ENCODE data around the gene LYSMD1.

LYSMD1 gene

DNA sequence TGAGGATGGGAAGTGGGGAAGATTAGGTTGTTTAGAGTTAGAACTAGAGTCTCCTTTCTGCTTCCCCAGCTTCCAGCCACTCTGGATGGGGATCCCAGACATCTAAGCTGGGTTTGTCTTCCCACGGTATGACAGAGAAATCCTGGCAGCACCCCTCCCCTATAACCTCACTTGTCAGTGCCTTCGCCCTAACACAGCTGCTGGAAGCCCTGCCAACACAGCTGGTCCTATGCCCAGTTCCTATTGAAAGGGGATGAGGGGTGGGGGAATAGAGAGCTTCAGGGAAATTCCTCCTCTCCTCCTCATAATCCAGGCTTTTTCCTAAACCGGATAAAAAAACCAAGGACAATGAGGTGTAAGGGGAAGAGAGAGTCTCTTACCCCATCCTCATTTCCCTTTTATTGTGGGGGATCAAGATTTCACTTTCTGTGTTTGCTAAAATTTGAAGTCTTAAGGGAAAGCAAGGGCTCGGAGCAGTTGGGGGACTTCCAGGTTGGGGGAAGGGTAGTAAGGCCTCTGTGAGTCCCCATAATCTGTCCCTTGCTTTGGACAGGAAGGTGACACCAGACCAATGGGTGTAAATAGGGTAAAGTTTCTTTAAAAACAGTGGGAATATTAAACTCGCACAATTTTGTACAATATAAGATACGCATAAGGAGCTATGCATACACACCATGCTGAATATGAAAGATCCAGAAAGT lies 9.5 kb upstream of the LYSMD1 start:
- no peak for DNase-seq

DNA sequence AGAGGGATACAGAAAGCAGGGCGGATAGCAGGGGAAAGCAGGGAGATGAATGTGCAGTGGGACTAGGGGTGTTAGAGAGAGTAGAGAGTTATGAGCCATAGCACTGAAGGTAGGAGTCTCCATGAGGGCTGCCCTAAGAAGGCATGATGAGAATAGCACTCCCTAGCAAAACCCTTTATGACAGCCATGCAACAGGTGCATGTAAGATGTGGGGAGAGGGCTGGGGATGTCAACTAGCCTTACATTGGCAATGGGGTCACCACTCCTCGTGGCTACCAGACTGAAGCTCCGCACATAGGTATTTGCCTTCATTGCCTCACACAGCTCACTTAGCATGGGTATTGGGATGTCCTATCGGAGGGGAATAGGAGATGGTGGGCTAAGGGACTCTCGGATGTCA lies 5.5 kb upstream of the LYSMD1 start:
- no peak for DNase-seq

DNA sequence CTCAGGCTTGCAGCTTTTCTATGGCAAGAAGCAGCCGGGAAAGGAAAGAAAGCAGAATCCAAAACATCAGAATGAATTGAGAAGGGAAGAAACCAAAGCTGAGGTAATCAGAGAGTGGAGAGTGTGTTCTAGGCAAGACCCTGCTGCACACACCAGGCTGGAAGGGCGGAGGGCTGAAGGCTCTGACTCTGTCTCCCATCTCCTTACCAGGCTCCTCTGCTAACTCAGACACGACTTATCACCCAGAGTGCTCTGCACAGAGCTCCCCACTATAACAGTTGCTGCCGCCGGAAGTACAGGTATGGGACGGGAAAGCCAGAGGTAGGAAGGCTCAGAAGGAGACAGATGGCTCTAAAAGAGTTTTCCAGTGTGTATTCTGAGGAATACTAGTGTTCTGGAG lies 1.4 kb upstream of the LYSMD1 start:
- DNase-seq = no peak

DNA sequence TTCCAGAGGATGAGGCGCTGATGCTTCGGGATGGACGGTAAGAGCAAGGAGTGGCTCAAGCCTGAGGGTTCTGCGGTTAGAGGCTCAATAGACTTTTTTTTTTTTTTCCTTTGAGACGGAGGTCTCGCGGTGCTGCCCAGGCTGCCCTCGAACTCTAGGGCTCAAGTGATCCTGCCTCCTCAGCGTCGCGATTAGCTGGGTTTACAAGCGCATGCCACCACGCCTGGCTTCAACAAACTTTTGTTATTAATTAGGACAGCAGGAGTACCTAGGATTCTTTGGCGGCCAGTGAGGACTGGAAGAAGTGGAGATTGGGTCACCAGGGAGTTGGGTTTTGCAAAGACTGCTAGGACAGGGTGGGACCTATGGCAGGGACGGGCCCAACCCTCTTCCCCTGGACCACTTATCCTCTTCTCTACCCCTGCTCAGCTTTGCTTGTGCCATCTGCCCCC lies 829 bp upstream of the LYSMD1 start:
- DNase-seq = no peak

DNA sequence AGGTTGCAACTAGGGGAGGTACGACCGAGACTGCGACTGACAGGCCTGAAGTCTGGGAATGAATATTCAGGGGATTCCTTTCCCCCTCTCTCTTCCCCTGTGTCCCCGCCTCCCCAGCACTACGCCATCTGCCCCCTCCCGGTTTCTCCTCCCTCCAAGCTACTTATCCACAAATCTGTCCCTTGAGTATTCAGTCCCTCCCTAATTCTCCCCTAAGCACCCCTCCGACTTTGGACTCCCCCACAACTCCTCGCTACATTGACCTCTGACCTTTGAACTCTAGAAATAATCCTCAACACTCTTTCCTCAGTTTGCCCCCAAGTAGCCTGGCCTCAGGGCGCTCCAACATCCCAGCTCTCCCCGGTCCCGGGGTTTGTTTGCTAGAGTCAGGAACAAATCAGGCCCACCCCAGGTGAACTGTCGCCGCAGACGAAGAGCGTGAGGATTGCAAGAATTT lies 393 bp downstream of the LYSMD1 start:
- no peak for DNase-seq

DNA sequence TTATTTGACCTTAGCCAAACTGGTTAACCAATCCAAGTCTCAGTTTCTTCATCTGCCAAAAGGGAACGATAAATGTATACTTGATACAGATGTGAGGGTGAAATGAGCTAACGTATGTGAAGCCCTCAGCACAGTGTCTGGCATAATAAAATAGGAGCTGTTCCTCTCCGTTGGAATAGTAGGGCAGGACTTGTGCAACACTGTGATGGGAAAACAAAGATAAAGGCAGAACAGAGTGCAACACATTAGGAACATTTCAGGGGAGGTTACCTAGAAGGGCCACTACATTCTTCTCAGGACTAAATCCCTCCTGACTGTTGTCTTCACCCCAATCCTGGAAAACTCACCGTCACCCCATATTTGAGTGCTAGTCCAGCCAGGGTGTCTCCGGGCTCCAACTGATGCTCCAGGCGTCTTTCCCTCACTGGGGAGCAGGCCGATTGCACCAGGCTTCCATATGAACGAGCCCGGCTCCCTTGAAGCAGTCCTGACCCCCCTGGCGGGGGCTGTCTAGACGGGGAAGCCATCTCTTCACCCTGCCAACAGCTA lies 896 bp downstream of the LYSMD1 start:
- DNase-seq = no peak

DNA sequence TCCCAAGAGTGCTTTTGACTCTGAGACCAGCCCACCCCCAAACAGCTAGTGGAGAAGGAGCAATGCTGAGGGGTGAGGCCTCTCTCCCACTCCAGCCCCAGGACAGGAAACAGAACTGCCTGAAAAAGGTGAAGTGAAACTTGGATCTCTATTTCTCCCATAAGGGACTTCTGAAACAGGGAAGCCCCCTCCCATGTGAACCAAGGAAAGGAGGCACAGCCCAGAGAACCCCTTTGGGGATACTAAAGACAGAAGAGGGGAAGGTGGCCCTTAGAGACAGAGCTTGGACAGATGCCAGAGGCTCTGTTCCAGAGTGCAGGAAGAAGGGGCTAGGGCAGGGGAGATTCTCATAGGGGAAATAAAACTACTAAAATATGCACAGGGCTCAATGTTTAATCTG lies 6.3 kb downstream of the LYSMD1 start:
- no peak for DNase-seq

DNA sequence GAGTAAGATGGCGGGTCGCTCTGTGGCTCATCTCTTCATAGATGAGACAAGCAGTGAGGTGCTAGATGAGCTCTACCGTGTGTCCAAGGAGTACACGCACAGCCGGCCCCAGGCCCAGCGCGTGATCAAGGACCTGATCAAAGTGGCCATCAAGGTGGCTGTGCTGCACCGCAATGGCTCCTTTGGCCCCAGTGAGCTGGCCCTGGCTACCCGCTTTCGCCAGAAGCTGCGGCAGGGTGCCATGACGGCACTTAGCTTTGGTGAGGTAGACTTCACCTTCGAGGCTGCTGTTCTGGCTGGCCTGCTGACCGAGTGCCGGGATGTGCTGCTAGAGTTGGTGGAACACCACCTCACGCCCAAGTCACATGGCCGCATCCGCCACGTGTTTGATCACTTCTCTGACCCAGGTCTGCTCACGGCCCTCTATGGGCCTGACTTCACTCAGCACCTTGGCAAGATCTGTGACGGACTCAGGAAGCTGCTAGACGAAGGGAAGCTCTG lies 6.9 kb downstream of the LYSMD1 start:
- no peak for DNase-seq

DNA sequence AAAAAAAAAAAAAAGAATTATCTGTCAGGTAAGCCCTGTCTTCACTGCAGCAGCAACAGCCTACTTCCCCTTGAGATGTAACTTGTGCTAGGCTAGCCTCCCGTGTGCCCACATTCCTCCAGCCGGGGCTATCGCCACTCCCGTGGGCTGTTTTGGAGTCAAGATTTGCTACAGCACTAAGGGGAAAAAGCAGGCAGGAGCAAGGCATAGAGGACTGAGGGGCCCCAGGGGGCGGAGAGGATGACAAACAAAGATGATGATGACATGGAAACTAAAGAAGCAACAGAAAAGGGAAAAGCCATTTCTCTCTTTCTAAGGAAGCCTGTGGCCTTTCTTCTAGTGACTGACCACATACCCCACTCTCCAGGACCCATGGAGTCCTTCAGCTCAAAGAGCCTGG lies 7.4 kb downstream of the LYSMD1 start:
- no peak for DNase-seq

DNA sequence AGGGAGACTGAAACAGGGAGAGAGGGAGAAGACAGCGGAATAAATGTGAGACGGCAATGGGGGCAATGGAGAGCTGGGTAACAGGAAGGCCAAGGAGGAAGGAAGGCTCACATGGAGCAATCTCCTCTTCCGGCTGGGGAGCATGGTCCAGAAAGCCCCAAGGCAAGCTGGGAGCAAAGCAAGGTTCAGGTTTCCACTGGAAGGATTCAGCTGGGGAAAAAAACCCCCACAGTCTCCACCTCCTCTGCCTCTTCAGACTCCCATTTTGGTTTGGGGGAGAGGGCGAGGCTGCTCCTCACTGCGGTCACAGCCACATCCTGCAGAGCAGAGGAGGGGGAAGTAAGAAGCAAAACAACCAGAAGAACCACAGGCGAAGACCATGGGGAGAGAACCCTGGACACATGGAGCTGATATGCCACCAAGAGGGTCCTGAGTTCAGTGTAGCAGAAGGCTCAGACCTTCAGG lies 8.6 kb downstream of the LYSMD1 start:
- DNase-seq = peak; percentile 94 to 95

DNA sequence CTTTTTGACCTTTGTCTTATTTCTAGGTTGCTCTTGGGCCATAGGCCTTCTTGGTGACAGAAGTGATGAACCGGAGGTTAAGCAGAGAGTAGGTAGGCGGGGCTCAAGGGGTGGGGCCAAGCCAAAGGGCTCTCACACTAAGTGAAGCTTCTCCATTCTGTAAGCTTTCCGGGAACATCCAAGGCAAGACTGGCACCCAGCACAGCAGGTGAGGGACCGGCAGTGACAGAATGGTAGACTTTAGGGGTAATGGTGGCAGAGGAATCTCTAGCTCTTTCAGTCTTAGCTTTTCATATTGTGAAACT lies 9.2 kb downstream of the LYSMD1 start, which contains the start of gene TNFAIP8L2:
Gene TNFAIP8L2 (plus strand): TSS at position 135 of the 305 bp plus-strand sequence. CDS start 2,049 bp downstream, outside the sequence.
- DNase-seq = peak; percentile 86

DNA sequence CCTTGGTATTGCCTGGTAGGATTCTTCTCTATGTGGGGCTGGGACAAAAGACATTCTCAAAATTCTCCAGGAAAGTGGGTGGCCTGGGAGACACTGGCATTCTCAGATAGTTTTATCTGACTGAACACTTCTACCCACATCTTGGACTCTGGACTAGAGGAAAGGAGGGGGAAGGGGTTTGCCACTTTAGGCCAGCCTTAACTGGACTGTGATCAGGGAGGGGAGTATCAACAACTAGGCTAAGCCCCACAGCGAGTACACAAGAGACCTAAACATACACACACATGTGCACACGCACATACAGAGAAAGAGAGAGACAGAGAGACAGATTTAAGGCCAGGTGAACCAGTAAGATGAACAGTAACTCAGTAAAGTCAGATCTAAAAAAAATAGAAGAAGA lies 18.0 kb downstream of the LYSMD1 start:
- no peak for DNase-seq

DNA sequence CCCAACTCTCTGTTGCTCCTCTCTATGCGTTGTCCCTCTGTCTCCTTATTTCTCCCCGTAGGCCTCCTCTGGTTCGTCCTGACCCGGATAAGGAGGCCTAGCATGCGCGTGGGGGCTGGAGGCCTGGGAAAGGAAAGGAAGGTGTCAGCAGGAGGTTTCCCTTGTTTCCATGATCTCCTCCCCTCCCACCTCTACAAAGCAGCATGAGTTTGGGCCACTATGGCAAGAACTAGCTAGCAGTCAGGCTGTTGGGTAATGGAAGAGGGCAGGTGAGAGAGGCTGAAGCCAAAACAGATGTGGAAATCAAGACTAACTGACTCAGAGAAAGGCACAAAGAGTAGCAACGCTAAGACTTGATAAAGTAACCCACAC lies 18.6 kb downstream of the LYSMD1 start:
- no peak for DNase-seq

DNA sequence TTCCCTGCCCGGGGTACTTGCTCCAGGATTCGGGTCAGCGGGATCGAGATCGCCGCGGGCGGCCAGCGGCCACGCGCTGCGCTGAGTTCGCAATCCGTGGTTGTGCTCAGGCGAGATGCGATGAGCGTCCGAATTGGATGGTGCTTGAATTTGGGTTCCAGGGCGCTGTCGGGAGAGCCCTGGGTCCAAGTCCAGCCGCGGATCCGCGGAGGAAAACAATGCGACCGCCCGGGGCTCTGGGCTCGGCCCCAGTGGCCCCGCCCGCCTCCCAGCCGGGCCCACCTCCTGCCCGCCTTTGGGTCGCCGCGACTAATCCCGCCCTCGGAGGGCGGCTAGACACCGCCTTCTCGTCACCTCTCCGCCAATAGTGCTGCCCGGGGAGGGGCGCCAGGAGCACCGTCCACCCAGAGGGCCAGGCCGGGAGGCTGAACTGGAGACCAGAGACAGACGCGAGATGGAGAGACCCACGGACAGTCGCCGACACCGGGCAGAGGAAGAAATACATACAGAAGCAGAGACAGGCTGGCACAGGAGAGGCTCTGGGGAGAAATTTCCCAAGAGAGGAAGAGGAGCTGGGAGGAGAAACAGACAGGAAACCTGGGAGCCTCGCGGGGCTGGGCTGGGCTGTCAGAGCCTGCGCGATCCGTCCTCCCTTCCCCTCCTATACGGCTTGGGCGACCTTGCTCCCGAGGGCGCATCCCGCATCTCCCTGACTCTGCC lies 19.1 kb downstream of the LYSMD1 start, which contains the start of gene SEMA6C:
Gene SEMA6C (minus strand): TSS at position 220 of the 720 bp plus-strand sequence. CDS start 4,010 bp downstream, outside the sequence.
- peak; percentile 82 to 85 for DNase-seq

DNA sequence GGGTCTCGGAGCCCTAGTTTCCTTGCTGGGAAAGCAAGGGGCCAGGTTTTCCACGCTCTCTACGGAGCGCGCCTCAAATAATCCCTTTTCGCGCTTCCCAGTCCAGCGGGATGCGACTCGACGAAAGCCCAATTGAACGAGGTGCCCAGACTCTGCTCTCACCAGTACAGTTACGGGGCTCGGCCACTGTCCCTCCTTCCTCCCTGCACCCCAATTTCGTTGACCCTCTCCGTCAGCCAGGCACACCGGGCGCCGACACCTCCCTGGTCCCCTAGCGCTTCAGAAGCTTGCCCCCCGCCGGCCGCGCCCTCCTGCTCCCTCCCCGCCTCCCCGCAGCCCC lies 19.7 kb downstream of the LYSMD1 start:
- no peak for DNase-seq

DNA sequence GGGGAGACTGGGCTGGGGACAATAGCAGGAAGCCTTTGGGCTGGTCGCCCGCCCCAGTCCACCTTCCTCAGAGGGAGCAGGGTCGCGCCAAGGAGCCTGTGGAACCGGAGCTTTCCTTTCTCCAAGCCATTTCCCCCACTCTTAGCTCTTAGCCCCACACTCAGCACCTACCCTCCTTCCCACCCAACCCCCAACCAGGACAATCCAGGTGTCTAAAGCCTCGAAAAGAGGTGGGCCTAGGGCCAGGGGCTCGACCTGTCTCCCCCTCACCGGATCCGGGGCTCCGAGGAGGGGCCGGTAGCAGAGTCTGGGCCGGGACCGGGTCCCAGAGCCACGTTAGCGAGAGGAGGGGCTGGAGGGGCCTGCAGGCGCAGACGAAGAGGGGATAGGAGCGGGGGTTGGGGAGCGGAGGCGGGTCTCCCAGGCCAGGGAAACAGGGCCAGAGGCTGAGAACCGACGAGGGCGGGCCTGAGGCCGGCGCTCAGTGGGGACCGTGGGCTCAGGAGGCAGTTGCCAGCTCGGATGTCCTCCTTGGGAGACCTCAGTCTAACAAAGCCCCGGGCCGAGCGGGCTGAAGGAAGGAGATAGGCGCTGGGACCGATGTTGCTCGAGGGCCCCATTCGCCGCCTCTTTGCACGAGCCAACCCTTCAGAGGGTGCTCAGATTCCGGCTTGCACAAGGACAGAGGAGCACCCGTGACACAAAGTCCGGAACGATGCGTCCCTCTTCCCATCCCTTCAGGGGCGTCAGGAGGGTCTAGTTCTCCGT lies 20.2 kb downstream of the LYSMD1 start:
- DNase-seq = no peak

DNA sequence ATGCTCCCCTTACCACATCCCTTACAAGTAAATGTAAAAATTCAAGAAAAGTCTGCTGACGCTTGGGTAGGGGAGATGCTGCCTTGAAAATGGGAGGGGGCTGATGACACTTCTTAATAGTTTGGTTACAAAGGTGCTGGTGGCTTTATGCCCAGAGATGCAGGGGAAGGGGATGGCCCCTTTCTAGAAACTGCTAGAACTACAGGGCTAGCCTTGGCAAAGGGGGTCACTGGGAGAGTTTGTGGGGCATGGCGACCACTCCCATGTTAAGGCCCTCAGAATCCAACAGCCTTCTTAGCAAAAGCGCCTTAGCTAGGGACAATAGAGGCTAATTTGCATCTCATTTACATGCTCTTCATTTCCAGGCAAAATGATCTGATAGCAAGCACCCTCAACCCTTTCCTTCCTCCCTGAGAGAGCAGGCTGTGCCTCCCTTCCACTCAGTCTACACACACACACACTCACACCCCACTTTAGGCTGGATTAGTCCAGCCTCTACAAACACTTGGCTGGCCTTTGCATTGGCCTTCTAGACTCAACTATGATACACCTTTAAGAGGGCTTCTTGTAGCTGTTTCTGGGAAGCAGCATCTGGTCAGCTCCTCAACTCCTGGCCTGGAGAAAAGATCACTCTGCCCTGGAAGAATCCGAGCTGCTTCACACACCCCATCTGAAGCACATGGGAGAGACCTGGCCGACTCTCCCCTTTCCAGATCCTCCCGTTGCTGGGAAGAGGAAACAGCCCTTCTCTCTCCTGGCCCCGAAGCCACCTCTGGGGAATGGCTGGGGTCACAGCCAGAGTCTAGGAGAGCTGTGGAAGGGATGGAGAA lies 21.0 kb downstream of the LYSMD1 start:
- no peak for DNase-seq

DNA sequence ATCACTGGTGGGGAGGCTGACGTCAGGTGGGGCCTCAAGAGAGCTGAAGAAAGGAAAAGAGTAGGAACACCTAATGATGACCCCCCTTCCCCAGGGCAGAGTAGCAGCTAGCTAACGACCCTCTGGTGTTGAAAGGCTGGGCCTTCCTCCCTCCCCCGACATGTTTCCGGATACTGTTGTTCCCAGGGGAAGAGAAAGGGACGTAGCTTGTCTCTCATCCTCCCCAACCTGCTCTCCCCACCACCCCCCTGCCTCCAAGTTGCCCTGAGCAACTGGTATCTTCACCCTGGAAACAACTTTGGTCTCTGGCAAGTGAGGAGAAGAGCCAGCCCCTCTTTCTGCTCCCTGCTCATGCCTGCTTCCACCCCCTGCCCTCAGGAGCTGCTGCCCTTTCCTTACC lies 21.7 kb downstream of the LYSMD1 start:
- DNase-seq = no peak

DNA sequence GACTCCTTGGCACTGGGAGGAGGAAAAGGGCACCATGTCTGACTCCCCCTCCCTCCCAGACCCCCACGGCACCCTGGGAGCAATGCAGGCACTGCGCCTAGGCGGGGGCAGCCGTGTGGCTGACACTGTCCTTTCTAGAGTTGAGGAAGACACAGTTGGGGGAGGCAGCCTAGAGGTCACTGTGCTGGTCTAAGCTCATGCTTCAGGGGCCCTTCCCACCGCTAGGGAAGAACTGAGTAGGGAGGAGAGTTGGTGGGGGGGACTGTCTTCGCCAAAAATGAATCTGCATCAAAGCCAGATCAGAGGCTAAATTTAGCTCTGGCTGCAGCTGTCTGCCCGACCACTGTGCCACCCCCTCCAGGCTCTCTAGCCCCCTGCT lies 22.7 kb downstream of the LYSMD1 start:
- DNase-seq = no peak

DNA sequence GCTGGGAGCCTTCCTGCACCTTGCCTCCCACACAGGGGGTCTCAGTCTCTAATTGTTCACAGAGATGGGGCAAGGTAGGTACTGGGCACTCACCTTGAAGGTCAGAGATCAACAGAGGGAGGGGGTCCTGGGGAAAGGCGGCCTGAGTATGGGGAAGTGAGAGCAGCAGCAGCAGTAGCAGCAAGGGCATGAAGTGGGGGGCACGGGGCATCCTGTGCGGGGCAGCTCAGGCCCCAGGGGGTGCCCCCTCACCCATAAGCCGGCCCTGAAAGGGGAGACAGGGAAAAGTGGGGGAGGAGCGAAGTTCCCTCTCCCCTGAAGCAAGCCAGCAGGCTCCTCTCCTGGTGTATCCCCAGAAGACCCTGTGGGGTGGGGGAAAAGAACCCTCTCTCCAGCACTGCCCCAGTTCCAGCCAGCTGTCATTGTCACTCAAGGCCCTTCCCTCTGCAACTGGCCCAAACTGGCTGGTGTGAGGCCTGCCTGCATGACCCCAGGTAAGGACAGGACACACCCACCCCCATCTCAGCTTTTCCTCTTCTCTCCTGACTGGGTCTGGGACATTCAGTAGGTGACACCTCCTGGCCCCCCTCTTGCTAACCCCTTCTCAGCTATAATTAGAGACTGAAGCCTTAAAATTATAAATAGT lies 23.2 kb downstream of the LYSMD1 start:
- DNase-seq = no peak

DNA sequence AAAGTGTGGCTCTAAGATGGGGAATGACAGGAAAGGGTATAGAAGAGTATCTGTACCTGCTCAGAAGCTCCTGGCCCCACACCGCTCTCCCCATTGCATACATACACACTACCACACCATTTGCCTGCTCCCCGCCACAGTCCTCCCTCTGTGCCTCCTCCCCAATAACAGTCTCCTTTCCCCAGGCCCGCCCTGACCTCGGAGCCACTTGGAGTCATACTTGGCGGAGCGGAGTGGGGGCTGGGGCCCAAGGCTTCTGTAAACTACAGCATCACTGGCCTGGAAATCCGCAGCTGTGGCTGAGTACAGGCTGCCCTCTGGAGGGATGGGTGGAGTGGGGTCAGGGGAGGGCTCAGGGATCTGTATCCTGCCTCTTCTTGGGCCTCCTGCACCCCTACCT lies 27.9 kb downstream of the LYSMD1 start:
- DNase-seq = no peak

Data from AML-193 (cell line).